Eye (tissue), 1 donor: Measurements from ENCODE around the gene LRWD1.
"Not testable (repeated sequence)": the region's sequence is repeated elsewhere in the genome, so short reads cannot be mapped to it uniquely, and the experiment has no call there.

Experiments used
- DNase-seq: peaks from one replicate; pipeline ENCODE4 v3.0.0-alpha.2; 2015

The LRWD1 gene

GRCh38 chr7:102469351-102469971, 4.7 kb downstream of the LRWD1 start:
- no peak for DNase-seq

- no peak for DNase-seq
These were observed 5.4 kb downstream of the LRWD1 start for GRCh38 chr7:102469972-102470825.

DNA sequence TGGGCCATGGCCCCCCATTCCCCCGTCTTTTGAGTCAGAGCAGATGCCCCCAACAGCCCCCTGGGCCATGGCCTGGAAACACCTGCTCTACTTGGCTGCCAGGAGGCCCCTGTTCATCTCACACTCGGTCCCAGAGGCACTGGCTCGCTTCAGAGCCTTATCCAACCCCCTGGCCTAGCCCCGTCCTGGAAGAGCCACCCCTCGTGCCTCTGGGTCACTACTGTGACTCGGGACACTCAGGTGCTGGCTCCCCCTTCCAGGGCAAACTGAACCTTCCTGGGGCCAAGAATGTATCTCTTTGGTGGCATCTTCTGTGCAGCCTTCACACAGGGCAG, 7.0 kb downstream of the LRWD1 start:
- DNase-seq, result no peak

DNA sequence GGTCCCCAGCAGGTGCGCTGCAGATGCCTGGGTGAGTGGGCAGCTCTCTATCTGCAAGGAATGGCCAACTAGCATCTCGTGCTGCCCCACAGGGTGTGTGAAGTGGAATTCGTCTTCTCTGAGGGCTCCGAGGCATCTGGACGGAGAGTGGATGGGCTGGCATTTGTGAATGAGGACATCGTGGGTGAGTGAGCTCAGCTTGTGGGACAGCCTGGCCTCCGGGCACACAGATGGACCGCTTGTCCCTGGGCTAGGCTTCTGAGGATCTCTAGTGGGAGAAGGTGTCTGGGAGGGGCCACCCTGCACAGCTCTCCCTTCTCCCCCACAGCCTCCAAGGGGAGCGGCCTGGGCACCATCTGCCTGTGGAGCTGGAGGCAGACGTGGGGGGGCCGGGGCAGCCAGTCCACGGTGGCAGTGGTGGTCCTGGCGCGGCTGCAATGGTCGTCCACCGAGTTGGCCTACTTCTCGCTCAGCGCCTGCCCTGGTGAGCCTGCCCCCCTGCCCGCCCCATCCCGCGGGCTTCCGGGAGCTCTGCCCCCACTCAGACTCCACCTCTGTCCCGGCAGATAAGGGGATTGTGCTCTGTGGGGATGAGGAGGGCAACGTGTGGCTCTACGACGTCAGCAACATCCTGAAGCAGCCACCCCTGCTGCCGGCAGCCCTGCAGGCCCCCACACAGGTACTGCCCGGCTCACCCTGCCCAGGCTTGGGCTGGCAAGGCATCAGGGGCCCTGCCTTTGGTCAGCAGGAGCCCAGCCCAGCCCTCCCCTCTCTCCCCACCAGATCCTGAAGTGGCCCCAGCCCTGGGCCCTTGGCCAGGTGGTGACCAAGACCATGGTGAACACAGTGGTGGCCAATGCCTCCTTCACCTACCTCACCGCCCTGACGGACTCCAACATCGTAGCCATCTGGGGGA, 7.6 kb downstream of the LRWD1 start:
- DNase-seq, result no peak

- no peak for DNase-seq
These were observed 8.6 kb downstream of the LRWD1 start for GRCh38 chr7:102473271-102473991.

- DNase-seq, result not testable (repeated sequence)
These were observed 9.3 kb downstream of the LRWD1 start for GRCh38 chr7:102474116-102474515.

DNA sequence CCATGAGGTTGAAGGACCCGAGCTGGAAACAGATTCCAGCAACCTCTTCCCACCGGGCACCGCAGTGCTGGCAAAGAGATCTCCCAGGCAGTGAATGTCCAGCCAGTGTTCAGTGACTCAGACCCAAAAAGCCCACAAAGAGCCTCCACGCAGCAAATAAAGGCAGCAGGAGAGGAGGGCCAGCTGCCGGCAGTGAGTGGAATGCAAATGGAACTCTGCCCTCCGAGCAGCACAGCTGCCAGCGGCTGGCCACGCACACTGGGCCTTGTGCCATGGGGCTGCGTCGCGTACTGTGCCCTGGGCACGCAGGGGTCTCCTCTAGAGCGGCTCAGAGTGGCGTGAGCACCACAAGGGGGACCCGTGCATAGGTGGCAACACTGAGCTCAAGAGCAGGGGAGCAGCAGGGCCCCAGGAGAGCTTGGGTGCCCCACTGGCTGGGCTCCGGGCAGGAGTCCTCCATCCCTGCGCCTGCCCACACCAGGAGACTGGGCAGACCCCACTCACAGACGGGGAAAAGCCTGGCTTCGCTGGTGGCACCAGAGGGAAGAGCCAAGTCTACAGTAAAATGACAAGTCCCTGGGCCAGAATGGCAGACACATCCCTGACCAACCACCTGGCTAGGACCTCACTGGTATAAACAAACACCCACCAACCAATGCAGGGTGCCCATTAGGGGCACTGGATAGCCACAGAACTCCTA, 10.1 kb downstream of the LRWD1 start:
- not testable (repeated sequence) for DNase-seq

DNA sequence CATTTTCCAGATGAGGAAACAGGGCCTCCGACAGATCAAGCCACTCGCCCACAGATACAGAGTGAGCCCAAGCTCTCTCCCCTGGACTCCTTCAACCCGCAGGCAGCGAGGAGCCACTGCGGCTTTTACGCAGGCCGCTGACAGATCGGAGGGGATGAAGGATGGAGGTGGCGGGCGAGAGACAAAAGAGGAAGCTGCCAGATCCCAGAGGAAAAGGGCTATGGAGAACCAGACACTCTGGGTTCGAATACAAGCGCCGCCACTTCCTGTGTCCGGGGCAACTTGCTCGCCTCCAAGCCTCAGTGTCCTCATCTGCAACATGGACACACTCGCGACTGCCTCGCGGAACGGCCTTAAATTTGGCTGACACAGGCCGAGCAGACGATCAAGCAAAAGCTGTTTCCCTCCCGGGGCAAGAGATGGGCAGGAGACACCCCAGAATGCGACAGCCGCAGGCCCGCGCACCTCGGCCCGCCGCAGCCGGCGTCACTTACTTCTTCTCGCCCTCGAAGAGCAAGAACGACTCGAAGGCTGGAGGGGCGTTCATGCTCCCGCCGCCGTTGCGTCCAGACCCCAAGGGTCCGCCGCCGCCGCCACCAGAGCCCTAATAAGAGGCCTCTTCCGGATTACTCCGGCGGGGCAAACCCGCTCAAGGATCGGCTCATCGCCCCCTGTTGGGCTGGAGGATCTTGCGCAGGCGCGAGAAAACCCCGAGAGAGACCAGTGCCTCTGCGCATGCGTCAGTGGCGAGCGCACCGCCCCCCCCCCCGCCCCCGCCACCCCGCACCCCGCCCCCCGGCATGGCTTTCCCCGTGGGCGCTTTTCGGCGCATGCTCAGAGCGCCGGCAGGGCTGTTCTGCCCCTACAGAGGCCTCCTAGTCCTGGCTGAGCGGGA, 13.8 kb downstream of the LRWD1 start, which contains the start of gene POLR2J:
POLR2J (minus strand) TSS at position 609 of the 895 bp plus-strand sequence; CDS start at position 547, 62 bp downstream.
- DNase-seq, result peak; percentile 97

GRCh38 chr7:102479209-102479584, 14.4 kb downstream of the LRWD1 start:
- not testable (repeated sequence) for DNase-seq

DNA sequence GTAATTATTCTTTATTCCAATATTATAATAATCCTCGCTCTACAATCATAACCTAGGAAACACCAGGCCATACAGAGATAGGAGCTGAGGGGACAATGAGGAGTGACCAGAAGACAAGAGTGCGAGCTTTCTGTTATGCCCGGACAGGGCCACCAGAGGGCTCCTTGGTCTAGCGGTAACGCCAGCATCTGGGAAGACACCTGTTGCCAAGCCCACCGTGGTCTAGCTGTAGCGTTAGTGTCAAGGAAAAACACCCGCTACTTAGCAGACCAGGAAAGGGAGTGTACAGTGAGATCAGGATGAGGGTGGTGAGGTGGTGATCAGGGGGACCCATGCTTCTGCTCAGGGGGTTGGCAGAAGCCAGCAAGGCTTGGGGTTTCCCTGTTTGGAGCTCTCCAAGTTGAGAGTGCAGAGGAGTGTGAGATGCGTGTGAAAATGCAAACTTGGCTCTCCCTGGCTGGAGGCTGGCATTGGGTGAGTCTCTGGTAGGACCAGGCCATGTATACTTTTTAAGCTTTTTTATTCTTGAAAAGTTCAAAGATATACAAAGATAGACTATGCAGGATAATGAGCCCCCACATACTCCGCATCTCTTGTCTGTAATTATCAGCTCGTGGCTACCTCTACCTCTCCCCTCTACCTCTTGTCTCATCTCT, 15.3 kb downstream of the LRWD1 start:
- DNase-seq, result peak; percentile 50

DNA sequence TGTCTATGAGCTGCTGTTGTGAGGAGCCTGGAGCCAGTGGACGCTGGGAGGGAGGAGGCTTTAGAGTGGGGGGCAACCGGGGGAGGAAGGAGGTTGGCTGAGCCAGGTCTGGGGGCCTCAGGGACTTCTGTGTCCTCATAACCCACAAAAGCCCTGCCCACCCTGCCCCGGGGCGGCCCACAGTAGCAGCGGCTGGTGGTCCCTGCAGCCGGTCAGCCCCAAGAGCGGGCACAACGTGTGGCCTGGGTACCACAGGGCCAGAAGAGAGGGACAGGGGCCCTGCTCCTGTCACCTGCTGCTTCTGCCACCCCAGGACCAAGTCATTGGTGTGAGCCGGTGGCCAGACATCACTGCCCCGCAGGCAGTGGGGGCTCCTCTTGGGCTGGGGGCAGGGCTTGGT, 17.2 kb downstream of the LRWD1 start:
- DNase-seq, result not testable (repeated sequence)

GRCh38 chr7:102484317-102484716, 19.5 kb downstream of the LRWD1 start:
- DNase-seq, result not testable (repeated sequence)

GRCh38 chr7:102490529-102491075, 25.8 kb downstream of the LRWD1 start:
- not testable (repeated sequence) for DNase-seq

GRCh38 chr7:102493220-102493935, 28.6 kb downstream of the LRWD1 start:
- peak; percentile 64 for DNase-seq

- not testable (repeated sequence) for DNase-seq
These were observed 29.2 kb downstream of the LRWD1 start for GRCh38 chr7:102494026-102494425.

DNA sequence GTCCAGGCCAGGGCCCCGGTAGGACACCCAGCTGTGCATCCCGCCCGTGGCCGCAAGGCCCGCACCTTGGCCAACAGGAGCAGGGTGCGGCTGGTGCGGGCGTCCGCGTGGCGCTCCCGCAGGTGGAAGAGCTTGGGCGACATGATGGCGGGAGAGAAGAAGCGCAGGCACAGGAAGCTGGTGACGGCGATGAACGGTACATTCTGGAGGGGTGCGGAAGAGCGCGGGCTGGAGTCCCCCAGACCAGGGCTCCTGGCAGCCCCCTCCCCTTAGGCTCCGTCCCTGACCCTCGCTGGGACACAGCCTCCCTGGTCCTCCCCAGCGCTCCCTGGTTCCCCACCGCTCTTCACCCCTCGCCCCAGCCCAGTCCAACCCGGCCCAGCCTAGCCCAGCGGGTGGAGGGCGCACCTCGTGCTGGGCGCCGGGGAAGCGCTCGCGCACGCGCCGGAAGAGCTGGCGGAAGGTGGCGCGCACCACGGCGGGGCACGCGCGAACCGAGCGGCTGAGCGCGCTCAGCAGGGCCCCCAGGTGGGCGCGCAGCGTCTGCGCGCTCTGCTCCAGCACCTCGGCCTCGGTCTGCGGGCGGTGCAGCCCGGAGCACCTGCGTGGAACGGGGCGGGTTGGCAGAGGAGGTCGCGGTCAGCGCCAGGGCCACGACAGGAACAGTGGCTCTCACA, 29.8 kb downstream of the LRWD1 start:
- not testable (repeated sequence) for DNase-seq

- not testable (repeated sequence) for DNase-seq
These were observed 32.1 kb downstream of the LRWD1 start for GRCh38 chr7:102496861-102497260.

- not testable (repeated sequence) for DNase-seq
These were observed 32.5 kb downstream of the LRWD1 start for GRCh38 chr7:102497308-102497707.
